ENCODE results near the gene TNIK.

Gene TNIK

DNA sequence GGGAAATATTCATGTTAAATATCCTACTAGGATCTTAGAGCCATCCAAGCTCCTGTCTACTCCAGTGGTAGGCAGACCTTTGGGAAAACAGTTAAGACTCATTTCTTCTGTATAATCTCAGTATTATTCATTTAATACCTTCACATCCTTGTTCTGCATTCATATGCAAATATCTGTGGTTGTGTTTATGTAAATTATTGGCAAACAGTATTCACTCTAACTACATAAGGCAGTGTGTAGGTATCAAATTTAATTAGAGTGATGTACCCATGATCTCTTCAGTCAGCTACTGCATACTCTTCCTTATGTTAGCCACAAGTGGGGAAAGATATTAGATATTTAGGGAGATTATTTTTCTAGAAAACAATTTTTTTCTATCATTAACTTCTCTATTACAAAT lies 232.8 kb downstream of the TNIK start:
- TF ChIP-seq CTCF (IDR thresholded peaks at IDR 0.05), result no peak
- DNase-seq (ENCODE audit: low spot score), result no peak
- no peak overlapping the region for H3K27ac ChIP-seq
- H3K4me3 ChIP-seq, result no peak overlapping the region

GRCh38 chr3:171226794-171227193 lies 233.4 kb downstream of the TNIK start:
- Histone ChIP-seq H3K4me3 (no peak overlapping the region), H3K27ac (no peak overlapping the region)
- DNase-seq (ENCODE audit: low spot score), result no peak
- TF ChIP-seq CTCF (IDR thresholded peaks at IDR 0.05), result no peak

GRCh38 chr3:171225708-171226107 lies 234.5 kb downstream of the TNIK start:
- TF ChIP-seq CTCF (IDR thresholded peaks at IDR 0.05), result no peak
- H3K4me3 ChIP-seq, result no peak overlapping the region
- H3K27ac ChIP-seq, result no peak overlapping the region
- DNase-seq (ENCODE audit: low spot score), result no peak

GRCh38 chr3:171225165-171225564 lies 235.0 kb downstream of the TNIK start:
- Histone ChIP-seq H3K4me3 (no peak overlapping the region), H3K27ac (no peak overlapping the region)
- TF ChIP-seq CTCF (IDR thresholded peaks at IDR 0.05), result no peak
- no peak for DNase-seq (ENCODE audit: low spot score)

DNA sequence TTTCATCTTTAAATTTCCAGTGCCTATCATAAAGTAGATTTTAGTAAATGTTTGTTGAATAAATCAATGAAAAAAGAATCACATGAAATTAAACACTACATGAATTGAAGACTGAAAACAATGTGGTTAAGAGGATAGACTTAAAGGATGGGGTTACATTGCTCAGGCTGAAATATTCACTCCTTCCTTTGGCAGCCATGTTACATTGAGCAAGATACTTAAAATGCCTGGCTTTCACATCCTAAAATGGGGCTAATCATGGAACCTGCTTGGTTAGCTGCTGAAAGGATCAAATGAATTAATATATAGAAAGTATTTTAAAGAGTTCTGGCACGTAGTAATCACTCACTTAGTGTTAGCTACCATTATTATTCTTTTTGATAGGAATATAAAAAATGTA lies 236.8 kb downstream of the TNIK start:
- no peak for TF ChIP-seq CTCF (IDR thresholded peaks at IDR 0.05)
- H3K27ac ChIP-seq, result no peak overlapping the region
- no peak for DNase-seq (ENCODE audit: low spot score)
- no peak overlapping the region for H3K4me3 ChIP-seq

- no peak for DNase-seq (ENCODE audit: low spot score)
- H3K4me3 ChIP-seq, result no peak overlapping the region
- H3K27ac ChIP-seq, result no peak overlapping the region
- TF ChIP-seq CTCF (IDR thresholded peaks at IDR 0.05), result no peak
Measured at GRCh38 chr3:171222995-171223394, 237.2 kb downstream of the TNIK start.

DNA sequence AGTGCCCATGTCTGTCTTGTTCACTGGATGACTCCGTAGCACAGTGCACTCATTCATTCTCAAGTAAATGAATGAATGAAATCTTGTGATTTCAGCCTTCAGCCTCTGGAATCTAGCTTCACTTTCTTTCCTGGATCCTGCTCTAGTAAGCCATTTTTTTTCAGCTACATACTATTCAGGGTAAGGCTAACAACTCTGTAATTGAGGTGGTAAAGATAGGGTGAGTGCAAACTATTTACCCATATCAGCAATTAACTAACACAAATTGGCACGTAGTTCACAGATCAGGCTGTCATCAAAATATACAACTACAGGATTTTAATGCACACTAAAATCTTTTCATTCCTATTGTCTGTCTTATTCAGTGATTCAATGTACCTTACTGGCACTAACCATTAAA lies 238.6 kb downstream of the TNIK start:
- DNase-seq (ENCODE audit: low spot score), result no peak
- H3K4me3 ChIP-seq, result no peak overlapping the region
- TF ChIP-seq CTCF (IDR thresholded peaks at IDR 0.05), result no peak
- no peak overlapping the region for H3K27ac ChIP-seq

All from coronary artery (tissue), 2 donors.